GM12872 (cell line): ENCODE results near the gene C18orf32.

Experiments
- TF ChIP-seq, protein P1 (sequence below): IDR thresholded peaks from 3 replicates; pipeline ENCODE4 v1.5.1; 2011; ENCODE audit warnings: low read depth, mild to moderate bottlenecking, low read length, moderate library complexity; ENCODE audit not compliant: insufficient read depth

C18orf32 gene

GRCh38 chr18:49524349-49524748 is 37.3 kb upstream of the C18orf32 start:
- TF ChIP-seq, protein P1, sequence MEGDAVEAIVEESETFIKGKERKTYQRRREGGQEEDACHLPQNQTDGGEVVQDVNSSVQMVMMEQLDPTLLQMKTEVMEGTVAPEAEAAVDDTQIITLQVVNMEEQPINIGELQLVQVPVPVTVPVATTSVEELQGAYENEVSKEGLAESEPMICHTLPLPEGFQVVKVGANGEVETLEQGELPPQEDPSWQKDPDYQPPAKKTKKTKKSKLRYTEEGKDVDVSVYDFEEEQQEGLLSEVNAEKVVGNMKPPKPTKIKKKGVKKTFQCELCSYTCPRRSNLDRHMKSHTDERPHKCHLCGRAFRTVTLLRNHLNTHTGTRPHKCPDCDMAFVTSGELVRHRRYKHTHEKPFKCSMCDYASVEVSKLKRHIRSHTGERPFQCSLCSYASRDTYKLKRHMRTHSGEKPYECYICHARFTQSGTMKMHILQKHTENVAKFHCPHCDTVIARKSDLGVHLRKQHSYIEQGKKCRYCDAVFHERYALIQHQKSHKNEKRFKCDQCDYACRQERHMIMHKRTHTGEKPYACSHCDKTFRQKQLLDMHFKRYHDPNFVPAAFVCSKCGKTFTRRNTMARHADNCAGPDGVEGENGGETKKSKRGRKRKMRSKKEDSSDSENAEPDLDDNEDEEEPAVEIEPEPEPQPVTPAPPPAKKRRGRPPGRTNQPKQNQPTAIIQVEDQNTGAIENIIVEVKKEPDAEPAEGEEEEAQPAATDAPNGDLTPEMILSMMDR = no peak

- TF ChIP-seq, protein P1 = no peak
These were observed 34.3 kb upstream of the C18orf32 start for GRCh38 chr18:49521216-49521835.

- TF ChIP-seq, protein P1 = no peak
These were observed 33.7 kb upstream of the C18orf32 start for GRCh38 chr18:49520661-49521145.

- TF ChIP-seq, protein P1 = no peak
These were observed 32.3 kb upstream of the C18orf32 start for GRCh38 chr18:49519101-49519971.

DNA sequence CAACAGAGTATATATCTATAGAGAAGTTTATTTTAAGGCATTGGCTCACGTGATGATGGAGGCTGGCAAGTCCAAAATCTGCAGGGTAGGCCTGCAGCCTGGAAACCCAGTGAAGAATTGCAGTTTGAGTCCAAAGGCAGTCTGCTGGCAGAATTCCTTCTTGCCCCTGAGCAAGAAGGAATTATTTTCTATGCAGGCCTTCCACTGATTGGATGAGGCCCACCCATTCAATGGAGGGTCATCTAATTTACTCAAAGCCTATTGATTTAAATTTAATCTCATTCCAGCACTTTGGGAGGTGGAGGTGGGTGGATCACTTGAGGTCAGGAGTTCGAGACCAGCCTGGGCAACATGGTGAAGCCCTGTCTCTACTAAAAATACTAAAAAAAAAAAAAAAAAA is 30.4 kb upstream of the C18orf32 start:
- TF ChIP-seq, protein P1 = no peak

- TF ChIP-seq, protein P1 = no peak
These were observed 28.5 kb upstream of the C18orf32 start for GRCh38 chr18:49515516-49515915.

GRCh38 chr18:49514577-49514976 is 27.5 kb upstream of the C18orf32 start:
- TF ChIP-seq, protein P1 = no peak
